Ramos (cell line): ENCODE results near the gene ZNF549.
"Not testable (repeated sequence)": the region's sequence is repeated elsewhere in the genome, so short reads cannot be mapped to it uniquely, and the experiment has no call there.

ENCODE experiments used
- in situ Hi-C: fragments of 300-500 bp; cut with MboI; formaldehyde crosslinking; loops from one replicate; pipeline ENCODE4 v1.14.3; 2022; ENCODE audit warnings: low sequenced_read_pairs; ENCODE audit not compliant: unreplicated experiment

The ZNF549 gene

DNA sequence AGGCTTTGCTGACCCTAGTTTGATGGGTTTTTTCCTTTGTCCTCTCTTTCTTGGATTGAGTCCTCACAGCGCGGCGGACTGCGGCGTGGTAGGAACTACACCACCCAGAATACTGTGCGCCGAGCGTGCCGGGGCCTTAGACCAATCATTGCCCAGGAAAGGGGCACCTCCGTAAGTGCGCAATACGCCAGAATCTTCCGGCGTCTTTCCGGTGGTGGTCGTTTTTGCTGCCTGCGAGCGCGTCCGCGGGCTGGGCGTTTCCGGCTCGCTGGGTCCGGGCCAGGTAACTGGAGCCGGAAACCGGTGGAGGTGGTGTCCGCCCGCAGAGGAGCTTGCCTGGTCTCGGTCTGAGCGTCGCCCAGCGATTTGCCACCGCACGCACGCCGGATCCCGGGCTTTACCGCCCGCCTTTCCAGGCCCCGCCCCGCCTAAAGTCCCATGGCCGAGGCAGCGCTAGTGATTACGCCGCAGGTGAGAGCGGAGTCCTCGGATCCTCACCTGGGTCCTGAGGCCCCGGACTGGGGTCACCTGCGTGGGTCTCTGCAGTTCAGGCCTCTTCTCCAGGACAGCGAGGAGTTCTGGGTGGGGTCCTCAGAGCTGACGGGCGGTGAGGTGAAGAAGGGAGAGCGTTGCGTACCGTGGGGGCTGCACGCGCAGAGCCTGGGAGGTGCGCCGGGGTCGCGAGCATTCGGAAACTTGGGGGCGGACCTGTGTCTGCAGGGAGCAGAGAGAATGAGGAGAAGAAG lies at the start of gene ZNF549:
TSS of gene ZNF549 (plus strand) at position 221 of the 746 bp plus-strand sequence. CDS start at position 439, 218 bp downstream.
- in situ Hi-C loops, result no loop called here

DNA sequence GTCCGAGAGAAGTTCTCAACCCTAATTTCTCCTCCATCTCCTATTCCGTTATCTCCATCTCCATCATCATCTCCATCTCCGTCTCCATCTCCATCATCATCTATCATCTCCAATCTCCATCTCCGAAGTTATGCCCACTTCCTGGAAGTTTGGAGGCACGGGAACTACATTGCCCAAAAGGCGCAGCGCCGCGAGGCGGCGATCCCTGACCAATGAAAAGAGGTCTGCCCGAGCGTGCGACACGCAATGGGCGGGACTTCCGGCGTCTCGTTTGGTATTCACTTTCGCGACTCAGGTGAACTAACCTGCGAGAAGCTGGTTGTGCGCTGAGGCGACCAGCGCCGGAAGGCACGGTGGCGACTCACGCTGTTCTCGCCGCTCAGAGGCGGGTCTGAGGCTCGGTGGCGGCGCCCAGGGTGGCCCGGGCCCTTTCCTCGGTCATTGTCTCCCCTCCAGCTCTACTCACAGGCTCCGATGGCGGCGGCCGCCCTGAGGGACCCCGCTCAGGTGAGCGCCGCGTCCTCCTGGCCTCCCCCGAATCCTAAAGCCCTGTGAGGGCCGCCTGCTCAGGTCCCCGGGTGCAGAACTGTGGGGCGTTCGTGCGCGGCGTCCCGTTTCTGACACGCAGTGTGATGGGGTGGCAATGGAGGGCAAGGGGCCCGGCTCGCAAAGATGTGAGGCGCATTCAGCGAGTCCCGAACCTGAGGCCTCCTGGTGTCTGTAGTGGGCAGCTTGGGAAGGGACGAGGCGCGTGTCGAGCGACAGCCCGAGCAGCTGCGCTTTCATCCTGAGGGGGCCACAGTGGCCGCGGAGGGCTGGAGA lies 39.5 kb upstream of the ZNF549 start, which contains the start of gene ZNF419:
TSS of gene ZNF419 (plus strand) at position 274 of the 822 bp plus-strand sequence. CDS start at position 475, 201 bp downstream.
- in situ Hi-C loops, result not testable (repeated sequence)

DNA sequence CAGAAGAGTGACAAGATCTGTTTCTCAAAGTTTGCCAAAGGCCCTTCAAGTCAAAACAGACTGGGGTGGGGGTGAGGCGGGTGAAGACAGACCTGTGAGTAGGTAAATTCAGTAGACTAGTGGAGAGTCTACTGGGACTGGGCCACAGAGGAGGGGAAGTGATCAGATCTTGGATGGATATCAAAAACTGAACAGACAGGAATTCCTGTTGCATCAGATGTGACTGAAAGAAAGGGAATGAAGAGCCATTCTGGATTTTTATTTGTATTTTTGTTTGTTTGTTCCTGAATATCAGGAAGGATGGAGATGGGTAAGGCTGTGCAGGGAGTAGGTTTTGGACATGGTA lies 38.9 kb upstream of the ZNF549 start:
- in situ Hi-C loops, result not testable (repeated sequence)

DNA sequence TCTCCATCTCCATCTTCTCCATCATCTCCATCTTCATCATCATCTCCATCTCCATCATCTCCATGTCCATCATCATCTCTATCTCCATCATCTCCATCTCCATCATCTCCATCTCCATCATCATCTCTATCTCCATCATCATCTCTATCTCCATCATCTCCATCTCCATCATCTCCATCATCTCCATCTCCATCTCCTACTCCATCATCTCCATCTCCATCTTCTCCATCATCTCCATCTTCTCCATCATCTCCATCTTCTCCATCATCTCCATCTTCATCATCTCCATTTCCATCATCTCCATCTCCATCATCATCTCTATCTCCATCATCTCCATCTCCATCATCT lies 27.9 kb upstream of the ZNF549 start:
- in situ Hi-C loops, result not testable (repeated sequence)

DNA sequence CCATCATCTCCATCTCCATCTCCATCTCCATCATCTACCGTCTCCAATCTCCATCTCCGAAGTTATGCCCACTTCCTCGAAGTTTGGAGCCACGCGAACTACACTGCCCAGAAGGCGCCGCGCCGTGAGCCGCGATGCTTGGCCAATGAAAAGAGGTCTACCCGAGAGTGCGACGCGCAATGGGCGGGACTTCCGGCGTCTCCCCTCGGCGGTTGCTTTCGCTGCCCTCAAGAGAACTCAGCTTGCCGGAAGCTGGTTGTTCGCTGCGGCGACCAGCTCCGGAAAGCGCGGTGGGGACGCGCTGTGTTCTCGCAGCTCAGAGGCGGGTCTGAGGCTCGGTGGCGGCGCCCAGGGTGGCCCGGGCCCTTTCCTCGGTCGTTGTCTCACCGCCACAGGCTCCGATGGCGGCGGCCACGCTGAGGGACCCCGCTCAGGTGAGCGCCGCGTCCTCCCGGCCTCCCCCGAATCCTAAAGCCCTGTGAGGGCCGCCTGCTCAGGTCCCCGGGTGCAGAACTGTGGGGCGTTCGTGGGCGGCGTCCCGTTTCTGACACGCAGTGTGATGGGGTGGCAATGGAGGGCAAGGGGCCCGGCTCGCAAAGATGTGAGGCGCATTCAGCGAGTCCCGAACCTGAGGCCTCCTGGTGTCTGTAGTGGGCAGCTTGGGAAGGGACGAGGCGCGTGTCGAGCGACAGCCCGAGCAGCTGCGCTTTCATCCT lies 27.3 kb upstream of the ZNF549 start, which contains the start of gene ZNF773:
TSS of gene ZNF773 (plus strand) at position 259 of the 716 bp plus-strand sequence. CDS start at position 402, 143 bp downstream.
- in situ Hi-C loops, result not testable (repeated sequence)

DNA sequence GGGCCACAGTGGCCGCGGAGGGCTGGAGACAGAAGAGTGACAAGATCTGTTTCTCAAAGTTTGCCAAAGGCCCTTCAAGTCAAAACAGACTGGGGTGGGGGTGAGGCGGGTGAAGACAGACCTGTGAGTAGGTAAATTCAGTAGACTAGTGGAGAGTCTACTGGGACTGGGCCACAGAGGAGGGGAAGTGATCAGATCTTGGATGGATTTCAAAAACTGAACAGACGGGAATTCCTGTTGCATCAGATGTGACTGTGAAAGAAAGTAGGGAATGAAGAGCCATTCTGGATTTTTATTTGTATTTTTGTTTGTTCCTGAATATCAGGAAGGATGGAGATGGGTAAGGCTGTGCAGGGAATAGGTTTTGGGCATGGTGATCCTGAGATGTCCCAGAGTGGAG lies 26.8 kb upstream of the ZNF549 start:
- in situ Hi-C loops, result not testable (repeated sequence)

DNA sequence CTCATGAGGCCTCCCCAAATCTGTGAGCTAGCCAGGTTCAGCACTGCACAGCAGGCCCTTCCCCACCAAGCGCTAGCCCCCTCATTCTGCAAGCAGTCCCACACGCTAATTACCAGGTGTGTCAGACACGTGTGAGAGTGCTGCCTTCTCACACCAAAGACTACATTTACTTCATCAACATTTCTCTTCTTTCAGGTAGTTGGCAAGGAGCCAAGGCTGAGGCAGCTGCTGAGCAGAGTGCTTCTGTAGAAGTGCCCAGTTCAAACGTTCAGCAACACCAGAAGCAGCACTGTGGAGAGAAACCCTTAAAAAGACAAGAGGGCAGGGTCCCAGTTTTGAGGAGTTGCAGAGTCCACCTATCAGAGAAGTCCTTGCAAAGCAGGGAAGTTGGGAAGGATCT lies 21.0 kb upstream of the ZNF549 start:
- in situ Hi-C loops, result no loop called here

DNA sequence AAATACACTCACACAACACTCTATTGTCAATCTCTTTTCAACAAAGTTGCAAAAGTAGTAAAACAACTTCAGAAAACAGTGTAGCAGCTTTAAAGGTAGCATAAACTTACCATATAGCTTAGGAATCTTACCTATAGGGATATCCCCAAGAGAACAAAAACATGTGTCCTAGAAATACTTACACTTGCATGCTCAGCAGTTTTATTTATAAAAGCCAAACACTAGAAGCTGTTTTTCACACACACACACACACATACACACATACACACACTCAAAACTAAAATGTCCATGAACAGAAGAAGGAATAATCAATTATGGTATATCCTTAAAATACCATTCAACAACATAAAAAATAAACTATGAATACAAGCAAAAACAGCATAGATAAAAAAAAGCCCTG lies 15.7 kb upstream of the ZNF549 start:
- in situ Hi-C loops, result no loop called here

DNA sequence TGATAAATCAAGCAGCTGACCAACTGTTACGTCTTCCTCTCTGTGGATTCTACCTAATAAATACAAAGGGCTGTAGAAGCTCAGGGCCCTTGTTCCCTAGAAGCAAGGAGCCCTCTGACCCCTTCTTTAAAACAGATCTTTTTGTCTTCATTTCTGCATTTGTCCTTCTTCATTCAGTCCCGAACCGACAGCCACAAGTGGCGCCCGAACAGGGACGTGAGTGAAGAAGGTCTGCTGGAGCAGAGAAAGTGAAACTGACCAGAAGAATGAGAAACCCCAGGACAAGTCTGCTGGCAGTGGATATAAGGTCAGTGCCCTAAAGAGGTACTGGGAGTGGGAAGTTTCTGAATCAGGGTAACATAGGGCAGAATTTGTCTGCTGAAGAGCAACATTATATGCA lies 14.3 kb upstream of the ZNF549 start:
- in situ Hi-C loops, result no loop called here

DNA sequence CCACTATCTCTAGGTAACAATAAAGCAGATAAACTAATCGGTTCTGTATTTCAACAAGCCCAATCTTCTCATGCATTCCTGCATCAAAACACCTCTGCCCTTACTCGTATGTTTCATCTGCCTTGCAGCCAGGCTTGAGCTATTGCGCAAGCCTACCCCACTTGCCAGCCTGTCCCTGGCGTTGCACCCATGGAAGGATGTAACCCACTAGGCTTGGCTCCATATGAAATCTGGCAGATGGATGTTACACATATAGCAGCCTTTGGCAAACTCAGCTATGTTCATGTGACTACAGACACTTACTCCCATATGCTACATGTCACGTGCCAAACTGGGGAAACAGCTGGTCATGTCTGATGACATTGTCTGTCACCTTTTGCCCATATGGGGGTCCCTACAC lies 11.9 kb upstream of the ZNF549 start:
- in situ Hi-C loops, result no loop called here

DNA sequence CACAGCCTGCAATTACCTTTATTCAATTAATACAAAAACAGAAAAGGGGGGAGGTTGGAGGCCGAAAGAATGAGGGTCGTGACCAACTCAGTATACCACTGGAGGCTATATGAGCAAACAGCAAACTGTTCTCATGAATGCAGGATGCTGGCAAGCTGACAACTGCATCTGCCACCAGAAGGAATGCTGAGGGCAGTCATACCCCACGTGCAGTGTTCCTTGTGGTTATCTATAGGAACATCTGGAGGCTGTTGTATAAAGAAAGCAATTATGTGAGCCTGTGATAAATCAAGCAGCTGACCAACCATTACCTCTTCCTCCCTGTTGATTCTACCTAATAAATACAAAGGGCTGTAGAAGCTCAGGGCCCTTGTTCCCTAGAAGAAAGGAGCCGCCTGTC lies 9.1 kb upstream of the ZNF549 start:
- in situ Hi-C loops, result not testable (repeated sequence)

DNA sequence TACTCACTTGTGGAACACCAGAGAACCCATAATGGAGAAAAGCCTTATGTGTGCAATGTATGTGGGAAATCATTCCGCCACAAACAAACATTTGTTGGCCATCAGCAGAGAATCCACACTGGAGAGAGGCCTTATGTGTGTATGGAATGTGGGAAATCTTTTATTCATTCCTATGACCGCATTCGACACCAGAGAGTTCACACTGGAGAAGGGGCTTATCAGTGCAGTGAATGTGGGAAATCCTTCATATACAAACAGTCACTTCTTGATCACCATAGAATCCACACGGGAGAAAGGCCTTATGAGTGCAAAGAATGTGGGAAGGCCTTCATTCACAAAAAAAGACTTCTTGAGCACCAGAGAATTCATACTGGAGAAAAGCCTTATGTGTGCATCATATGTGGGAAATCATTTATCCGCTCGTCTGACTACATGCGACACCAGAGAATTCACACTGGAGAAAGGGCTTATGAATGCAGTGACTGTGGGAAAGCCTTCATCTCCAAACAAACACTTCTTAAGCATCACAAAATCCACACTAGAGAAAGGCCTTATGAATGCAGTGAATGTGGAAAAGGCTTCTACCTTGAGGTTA lies 10.9 kb downstream of the ZNF549 start:
- in situ Hi-C loops, result no loop called here

DNA sequence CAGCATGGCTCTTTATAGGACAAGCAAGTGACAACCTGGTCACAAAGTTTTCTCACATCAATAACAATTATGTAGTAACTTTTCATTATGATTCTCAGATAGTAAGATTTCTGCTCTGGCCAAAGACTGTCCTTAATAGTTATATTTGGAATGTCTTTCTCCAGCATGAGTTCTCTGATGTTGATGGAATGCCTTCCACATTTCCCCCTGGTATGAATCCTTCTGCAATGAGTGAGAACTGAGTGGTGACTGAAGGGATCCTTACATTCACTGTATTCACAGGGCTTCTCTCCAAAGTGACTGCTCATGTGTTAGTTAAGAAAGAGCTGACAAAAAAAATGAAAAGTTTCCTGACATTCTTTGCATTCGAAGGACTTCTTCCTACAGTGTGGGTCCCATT lies 19.4 kb downstream of the ZNF549 start:
- in situ Hi-C loops, result no loop called here

DNA sequence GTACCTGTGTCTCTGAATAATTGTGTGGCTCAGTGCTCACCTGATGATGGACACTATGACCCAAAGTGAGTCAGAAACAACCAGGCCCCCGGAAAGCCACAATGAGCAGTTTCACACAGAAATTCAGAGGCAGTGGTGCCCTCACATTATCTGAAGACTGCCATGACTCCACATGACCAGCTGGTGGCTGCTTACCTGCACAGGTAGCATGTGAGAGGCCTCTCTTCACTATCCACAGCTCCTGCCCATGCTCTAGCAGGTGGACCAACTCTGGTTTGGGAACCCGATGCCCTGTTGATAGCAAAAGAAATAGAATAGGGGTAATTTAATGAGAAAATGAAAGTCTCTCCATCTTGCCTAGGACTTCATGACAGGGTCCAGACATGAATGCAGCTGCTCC lies 25.3 kb downstream of the ZNF549 start:
- in situ Hi-C loops, result no loop called here

DNA sequence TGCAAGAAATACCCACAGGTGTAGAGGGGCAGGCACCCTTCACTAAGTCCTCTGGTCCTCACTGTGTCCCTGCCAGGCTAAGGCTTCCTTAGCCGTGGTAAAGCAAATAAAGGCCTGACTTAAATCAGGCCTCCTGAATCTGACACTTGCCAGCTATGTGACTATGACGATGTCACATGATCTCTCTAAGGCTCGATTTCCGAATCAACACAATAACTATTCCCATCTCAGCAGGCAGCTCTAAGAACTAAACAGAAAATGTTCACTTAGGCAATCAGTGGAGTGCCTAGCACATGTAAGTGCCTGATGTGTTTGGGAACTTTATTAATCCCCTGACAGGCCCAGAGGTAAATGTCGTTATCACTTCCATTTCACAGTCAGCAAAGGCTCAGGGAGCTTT lies 30.5 kb downstream of the ZNF549 start:
- in situ Hi-C loops, result no loop called here

DNA sequence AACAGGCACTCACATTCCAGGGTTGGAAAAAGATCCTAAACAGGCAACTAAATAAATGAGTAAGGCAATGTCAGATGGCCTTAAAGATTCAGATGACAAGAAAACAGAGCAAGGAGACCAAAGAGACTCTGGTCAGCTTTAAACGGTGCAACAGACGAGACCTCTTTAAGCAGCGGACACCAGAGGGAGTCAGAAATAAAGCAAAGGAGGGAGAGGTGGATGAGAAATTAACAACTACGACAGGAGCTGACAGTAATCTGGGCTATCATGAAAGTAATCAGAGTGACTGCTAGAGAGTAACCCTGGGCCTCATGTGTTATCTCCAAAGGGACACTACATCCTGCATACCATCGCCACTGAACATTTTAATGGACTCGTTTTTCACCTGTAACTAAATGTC lies 31.4 kb downstream of the ZNF549 start:
- in situ Hi-C loops, result no loop called here

DNA sequence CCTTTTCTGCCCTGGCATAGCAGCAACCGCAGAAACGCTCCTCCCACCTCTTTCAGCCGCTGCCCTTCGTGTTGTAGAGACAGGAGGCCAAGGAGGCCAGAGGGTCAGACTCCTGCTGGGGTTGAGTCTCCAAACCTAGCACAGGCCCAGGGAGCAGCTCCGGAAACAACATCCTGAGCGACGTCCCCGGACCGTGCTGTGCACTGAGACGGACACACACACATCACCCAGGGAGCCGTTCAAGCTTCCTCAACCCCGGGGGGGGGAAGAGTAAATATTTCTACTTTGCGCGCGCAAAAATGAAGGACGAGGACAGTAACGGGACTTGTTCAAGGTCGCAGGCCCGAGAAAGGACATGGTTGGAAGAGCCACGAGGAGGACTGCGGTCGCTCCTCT lies 31.9 kb downstream of the ZNF549 start:
- in situ Hi-C loops, result no loop called here

DNA sequence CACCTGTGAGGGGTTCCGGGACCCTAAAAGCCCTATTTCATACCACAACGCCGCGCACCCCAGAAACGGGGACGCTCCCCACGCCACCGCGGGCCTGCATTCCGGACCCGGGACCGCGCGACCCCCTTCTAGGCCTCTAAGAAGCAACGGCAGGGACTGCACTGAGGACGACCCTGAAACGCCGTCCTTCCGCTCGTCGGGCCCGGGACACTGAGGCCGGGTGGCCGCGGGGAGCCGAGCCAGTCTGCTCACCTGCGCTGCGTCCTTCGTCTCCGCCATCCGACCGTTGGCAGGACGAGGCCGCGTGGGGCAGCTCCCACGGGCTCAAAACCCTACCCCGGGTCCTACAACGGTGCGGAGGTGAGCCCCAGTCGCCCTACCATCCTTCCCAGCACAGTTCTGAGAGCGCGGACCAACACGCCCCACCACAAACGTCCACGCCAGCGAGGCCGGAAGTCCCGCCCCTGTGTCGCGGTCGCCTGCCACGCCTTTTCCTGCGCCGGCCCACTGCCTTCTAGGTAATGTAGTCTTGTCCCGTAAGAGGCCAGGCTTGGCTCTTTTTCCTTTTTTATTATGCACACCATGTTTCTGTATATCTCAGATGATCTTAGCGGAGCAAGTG lies 32.4 kb downstream of the ZNF549 start, which contains the start of gene ZNF550:
TSS of gene ZNF550 (minus strand) at position 460 of the 622 bp plus-strand sequence. CDS start at position 279, 181 bp downstream.
- in situ Hi-C loops, result no loop called here

DNA sequence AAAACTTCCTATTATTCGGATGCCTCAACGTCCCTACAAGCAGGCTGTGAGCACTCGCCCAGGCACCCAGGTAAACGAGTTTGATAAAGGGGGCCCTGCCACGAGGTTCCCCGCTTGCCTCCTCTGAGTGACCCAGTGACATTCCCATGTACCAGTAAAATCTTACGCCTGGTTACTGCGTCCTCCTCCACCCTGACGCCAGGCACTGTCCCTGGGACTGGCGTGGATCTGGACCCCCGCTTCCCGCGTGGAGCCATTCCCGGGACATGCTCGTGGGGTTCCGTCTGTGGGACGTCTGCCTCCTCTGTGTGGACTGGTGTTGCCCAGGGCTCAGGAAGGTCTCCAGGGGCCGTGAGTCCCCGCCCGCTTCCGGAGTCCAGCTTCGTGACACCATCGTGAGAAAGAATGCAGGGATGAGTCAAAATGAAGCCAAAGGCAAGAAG lies 32.9 kb downstream of the ZNF549 start:
- in situ Hi-C loops, result no loop called here

DNA sequence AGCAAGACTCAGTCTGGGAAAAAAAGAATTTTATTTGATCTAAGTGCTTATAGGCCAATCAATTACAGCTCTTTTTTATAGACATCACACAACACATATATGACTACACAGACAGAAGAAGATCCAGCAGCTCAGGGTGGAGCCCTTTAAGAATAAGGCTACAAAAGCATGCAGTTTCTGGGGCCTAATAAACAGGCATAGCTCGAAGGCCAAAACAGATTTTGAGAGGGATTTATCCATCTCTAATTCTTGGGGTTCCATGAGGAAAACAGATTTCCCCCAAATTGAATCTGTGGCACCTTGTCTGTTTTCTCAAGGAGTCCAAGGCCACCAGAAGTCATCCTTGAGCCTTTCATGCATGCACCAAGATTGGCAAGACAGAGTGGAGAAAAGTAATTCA lies 36.4 kb downstream of the ZNF549 start:
- in situ Hi-C loops, result no loop called here
